Mammary epithelial cell (primary cell): ENCODE results near the gene PHACTR2.

ENCODE experiments used
- CTCF ChIP-seq, 2 donors: IDR thresholded peaks in 1 of 2; conservative IDR thresholded peaks in 1 of 2; 2 replicates each; pipeline ENCODE4 v1.5.1; 2011 to 2012; ENCODE audit warnings: inconsistent platforms in 2 of 2, low read length in 2 of 2, mild to moderate bottlenecking in 2 of 2, control low read depth in 1 of 2, low read depth in 1 of 2; ENCODE audit not compliant: insufficient read depth in 1 of 2; ENCODE audit errors: extremely low read depth in 1 of 2
- EZH2 ChIP-seq: IDR thresholded peaks from 2 replicates; pipeline ENCODE4 v1.6.1; 2012; ENCODE audit warnings: low read length, inconsistent platforms, borderline replicate concordance

- no peak for TF ChIP-seq CTCF (conservative IDR thresholded peaks at IDR 0.05 in 1 of 2, IDR thresholded peaks at IDR 0.05 in 1 of 2; ENCODE audit: extremely low read depth in 1 of 2, insufficient read depth in 1 of 2, low read depth in 1 of 2, low read length in 2 of 2)
- no peak for TF ChIP-seq EZH2
Measured at GRCh38 chr6:143732536-143732935, 54.8 kb downstream of the PHACTR2 start.
